Coronary artery (tissue), 2 donors: ENCODE measurements around the gene PTK7.
"Not testable (repeated sequence)": the region's sequence is repeated elsewhere in the genome, so short reads cannot be mapped to it uniquely, and the experiment has no call there.

Experiments used
- DNase-seq: peaks from one replicate; pipeline ENCODE4 v3.0.0-alpha.2; 2017; ENCODE audit warnings: low spot score
- H3K27ac ChIP-seq, 2 donors: fragments of 200-600 bp; sonication (generic); one replicate each; pipeline ENCODE4 v1.5.1; 2016 to 2019
- H3K4me3 ChIP-seq: fragments of 200-600 bp; sonication (generic); 2 replicates; pipeline ENCODE4 v1.5.1; 2016; ENCODE audit warnings: mild to moderate bottlenecking, moderate library complexity
- TF ChIP-seq, protein P1 (sequence below): fragments of 200-600 bp; sonication (generic); IDR thresholded peaks from one replicate; pipeline ENCODE4 v1.5.1; 2019; ENCODE audit warnings: antibody characterized with exemption

The PTK7 gene

DNA sequence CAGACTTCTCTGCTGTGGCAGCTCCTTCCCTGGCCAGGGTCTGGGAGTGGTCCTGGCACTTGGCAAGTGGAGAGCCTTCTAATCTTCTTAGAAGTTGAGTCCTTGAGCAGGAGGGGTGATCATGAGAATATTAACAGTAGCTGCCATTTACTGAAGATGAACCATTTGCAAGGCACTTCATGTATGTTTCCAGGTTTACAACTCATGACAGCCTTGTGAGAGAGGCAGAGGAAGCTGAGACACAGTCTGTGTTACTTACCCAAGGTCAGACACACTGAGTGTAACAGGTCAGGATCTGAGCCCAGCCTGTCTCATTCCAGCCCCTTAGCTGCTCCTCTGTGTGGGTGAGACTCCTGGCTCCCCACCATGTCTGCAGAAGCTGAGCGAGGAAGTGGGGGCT, 49.4 kb downstream of the PTK7 start:
- TF ChIP-seq, protein P1, sequence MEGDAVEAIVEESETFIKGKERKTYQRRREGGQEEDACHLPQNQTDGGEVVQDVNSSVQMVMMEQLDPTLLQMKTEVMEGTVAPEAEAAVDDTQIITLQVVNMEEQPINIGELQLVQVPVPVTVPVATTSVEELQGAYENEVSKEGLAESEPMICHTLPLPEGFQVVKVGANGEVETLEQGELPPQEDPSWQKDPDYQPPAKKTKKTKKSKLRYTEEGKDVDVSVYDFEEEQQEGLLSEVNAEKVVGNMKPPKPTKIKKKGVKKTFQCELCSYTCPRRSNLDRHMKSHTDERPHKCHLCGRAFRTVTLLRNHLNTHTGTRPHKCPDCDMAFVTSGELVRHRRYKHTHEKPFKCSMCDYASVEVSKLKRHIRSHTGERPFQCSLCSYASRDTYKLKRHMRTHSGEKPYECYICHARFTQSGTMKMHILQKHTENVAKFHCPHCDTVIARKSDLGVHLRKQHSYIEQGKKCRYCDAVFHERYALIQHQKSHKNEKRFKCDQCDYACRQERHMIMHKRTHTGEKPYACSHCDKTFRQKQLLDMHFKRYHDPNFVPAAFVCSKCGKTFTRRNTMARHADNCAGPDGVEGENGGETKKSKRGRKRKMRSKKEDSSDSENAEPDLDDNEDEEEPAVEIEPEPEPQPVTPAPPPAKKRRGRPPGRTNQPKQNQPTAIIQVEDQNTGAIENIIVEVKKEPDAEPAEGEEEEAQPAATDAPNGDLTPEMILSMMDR: no peak
- no peak overlapping the region for H3K27ac ChIP-seq
- no peak overlapping the region for H3K4me3 ChIP-seq
- no peak for DNase-seq

DNA sequence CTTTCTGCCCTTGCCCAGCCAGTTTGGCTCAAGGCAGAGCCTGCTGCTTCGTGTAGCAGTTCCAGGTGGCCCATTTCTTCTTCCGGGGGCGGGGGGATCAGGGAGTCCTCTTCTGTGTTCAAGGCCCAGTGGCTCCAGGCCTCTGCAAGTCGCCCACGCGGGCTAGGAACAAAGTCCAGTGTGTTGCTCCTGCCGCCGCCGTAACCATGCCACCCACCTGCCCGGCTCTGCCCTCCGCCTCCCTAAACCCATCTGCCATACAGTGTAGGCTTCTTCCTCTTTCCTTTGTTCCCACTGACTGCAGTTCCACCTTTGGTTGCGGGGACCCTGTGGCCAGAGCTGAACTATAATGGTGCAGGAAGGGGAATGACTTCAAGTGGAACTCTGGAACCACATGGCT, 51.1 kb downstream of the PTK7 start:
- H3K4me3 ChIP-seq: no peak overlapping the region
- DNase-seq: no peak

DNA sequence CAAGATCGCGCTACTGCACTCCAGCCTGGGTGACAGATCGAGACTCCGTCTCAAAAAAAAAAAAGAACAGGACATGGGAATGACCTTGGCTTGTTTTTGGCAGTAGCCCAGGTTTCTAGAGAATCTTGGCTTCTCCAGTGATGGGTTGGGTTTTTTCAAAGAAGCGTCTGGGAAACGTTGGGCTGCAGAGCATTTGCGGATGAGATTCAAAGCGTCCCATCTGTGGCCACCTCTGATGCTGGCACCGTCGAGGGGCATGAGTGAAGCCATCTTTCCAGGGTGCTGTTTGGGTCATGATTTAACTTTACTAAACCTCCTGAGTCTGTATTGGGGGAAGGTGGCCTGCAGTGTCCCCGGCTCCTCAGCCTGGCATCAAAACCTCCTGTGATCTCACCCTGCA, 51.8 kb downstream of the PTK7 start:
- DNase-seq: no peak
- Histone ChIP-seq H3K4me3 (no peak overlapping the region), H3K27ac (no peak overlapping the region)
- TF ChIP-seq, protein P1: no peak

More for the DNA sequence above, 51.1 kb downstream of the PTK7 start:
- no peak overlapping the region for H3K27ac ChIP-seq
- TF ChIP-seq, protein P1: no peak

DNA sequence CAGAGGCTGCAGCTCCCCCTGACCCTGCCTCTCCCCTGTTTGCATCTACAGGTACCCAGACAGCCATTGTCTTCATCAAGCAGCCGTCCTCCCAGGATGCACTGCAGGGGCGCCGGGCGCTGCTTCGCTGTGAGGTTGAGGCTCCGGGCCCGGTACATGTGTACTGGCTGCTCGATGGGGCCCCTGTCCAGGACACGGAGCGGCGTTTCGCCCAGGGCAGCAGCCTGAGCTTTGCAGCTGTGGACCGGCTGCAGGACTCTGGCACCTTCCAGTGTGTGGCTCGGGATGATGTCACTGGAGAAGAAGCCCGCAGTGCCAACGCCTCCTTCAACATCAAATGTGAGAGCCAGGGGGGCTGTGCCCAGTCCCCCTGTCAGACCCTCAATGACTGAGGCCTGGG, 52.8 kb downstream of the PTK7 start:
- no peak for DNase-seq
- no peak overlapping the region for H3K27ac ChIP-seq

DNA sequence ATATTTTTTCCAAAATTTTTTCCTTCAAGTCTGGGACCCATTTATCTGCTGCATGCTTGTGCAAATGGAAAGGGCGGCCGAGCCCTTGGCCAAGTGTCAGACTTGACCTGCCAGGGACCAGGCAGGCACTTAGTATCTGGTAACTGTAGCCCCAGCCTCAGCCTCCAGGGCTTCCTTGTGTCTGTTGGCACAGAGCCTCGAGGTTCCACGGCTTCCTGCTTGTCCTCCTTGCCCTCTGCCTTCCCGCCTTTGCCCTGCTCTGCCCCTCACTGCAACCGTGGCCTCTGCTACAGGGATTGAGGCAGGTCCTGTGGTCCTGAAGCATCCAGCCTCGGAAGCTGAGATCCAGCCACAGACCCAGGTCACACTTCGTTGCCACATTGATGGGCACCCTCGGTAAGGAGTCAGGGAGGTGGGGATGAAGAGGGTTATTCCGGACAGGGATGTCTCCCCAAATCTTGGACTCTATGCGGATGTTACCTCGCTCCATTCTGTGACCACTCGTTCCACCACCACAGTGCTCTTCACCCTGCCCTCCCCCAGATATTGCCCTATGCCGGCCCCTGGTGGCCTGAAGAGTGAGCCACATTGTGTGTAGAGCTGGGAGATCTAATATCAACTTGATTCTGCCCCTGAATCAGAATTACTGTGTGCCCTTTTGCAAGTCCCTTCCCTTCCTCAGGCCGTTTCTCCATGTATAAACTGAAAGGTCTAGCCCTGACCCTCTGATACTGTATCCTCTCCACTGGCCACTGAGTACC, 53.5 kb downstream of the PTK7 start:
- H3K4me3 ChIP-seq: no peak overlapping the region
- DNase-seq: no peak
- TF ChIP-seq, protein P1: no peak
- H3K27ac ChIP-seq: no peak overlapping the region

More for the DNA sequence above, 52.8 kb downstream of the PTK7 start:
- no peak overlapping the region for H3K4me3 ChIP-seq
- TF ChIP-seq, protein P1: no peak

DNA sequence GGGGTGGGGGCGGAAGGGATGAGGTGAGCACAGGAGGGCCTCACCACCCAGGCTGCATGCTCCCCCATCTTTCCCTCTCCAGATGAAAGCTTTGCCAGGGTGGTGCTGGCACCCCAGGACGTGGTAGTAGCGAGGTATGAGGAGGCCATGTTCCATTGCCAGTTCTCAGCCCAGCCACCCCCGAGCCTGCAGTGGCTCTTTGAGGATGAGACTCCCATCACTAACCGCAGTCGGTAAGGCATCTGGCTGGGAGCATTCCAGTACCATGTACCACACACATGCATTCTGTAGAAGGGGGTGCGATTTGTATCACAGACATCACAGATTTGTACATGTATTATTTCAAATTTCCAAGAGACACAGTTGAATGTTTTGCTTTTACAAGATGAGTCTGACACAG, 54.3 kb downstream of the PTK7 start:
- no peak overlapping the region for H3K27ac ChIP-seq
- no peak overlapping the region for H3K4me3 ChIP-seq
- TF ChIP-seq, protein P1: no peak
- DNase-seq: no peak

DNA sequence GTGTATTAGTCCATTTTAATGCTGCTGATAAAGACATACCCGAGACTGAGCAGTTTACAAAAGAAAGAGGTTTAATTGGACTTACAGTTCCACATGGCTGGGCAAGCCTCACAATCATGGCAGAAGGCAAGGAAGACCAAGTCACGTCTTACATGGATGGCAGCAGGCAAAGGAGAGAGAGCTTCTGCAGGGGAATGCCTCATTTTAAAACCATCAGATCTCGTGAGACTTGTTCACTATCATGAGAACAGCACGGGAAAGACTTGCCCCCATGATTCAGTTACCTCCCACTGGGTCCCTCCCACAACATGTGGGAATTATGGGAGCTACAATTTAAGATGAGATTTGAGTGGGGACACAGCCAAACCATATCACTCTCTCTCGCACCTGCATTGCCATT, 55.3 kb downstream of the PTK7 start:
- DNase-seq: not testable (repeated sequence)

More for the DNA sequence above, 55.3 kb downstream of the PTK7 start:
- H3K27ac ChIP-seq, H3K4me3 ChIP-seq: not testable (repeated sequence)
